H1 (cell line): Measurements from ENCODE around the gene AANAT. TPM values are rescaled to one million over a fixed set of nuclear protein-coding genes. Genes with fewer than 3 reads are reported as not detected.

ENCODE experiments used
- CBX5 ChIP-seq: fragments of 300-800, 300-1000 bp; sonication (generic); IDR thresholded peaks from 2 replicates; pipeline ENCODE4 v1.7.1; 2016; ENCODE audit warnings: antibody characterized with exemption, low read length, low read depth
- EP300 ChIP-seq, 2 experiments: IDR thresholded peaks; 1 replicate in 1 of 2; 2 replicates in 1 of 2; pipeline ENCODE4 v1.6.1; 2011 to 2012; ENCODE audit warnings: low read depth in 2 of 2, low read length in 2 of 2, mild to moderate bottlenecking in 2 of 2, borderline replicate concordance in 1 of 2, inconsistent platforms in 1 of 2, moderate library complexity in 1 of 2
- MAFK ChIP-seq: IDR thresholded peaks from 2 replicates; pipeline ENCODE4 v1.6.1; 2012; ENCODE audit warnings: low read depth, mild to moderate bottlenecking, improper control_type of control experiment, low read length
- SIN3A ChIP-seq, 2 experiments: IDR thresholded peaks in 1 of 2; conservative IDR thresholded peaks in 1 of 2; 2 replicates each; pipeline ENCODE4 v1.6.1; 2011 to 2012; ENCODE audit warnings: low read length in 2 of 2, improper control_type of control experiment in 1 of 2, low read depth in 1 of 2, mild to moderate bottlenecking in 1 of 2
- SP1 ChIP-seq: IDR thresholded peaks from 2 replicates; pipeline ENCODE4 v1.6.1; 2011; ENCODE audit warnings: low read depth, low read length
- SP2 ChIP-seq: IDR thresholded peaks from 2 replicates; pipeline ENCODE4 v1.6.1; 2012; ENCODE audit warnings: mild to moderate bottlenecking, low read length, inconsistent platforms
- YY1 ChIP-seq: IDR thresholded peaks from 2 replicates; pipeline ENCODE4 v1.6.1; 2011; ENCODE audit warnings: low read depth, mild to moderate bottlenecking, low read length
- polyA plus RNA-seq, 7 experiments: library from polyadenylated mRNA; depleted of rRNA in 3 of 7; stranded (reverse) in 5 of 7; unstranded in 2 of 7; fragments of >200 nt in 5 of 7; fragments of 200-250 nt in 2 of 7; gene quantifications; 1 replicate in 5 of 7; 2 replicates in 1 of 7; 4 replicates in 1 of 7; pipeline versions ENCODE4 v1.2.1 to v1.2.3, GENCODE V29; 2011 to 2013; ENCODE audit warnings: missing spikeins in 2 of 7, mixed read lengths in 2 of 7
- total RNA-seq: library from RNA; stranded (reverse); fragmentation: NEBNext Ultra II Directional; extraction: Animal tissue kit (Norgen Biotek cat#: 25700); gene quantifications from 2 replicates; pipeline ENCODE4 v1.2.1, GENCODE V29; 2021

The AANAT gene
- total and polyA plus RNA-seq, 2 of the 8 experiments (the other 6 are each of a cell fraction or from before 2014, with no cell fraction given), result 0.53 TPM; not detected in 1

- TF ChIP-seq SP1, result no peak
- no peak for TF ChIP-seq EP300 (IDR thresholded peaks at IDR 0.05; ENCODE audit: borderline replicate concordance in 1 of 2, low read depth in 2 of 2, low read length in 2 of 2)
- no peak for TF ChIP-seq SIN3A (conservative IDR thresholded peaks at IDR 0.05 in 1 of 2, IDR thresholded peaks at IDR 0.05 in 1 of 2; ENCODE audit: low read depth in 1 of 2, low read length in 2 of 2)
- TF ChIP-seq MAFK, result no peak
- TF ChIP-seq CBX5, result no peak
- no peak for TF ChIP-seq SP2
- TF ChIP-seq YY1, result no peak
Observed at GRCh38 chr17:76421044-76421407, 46.4 kb upstream of the AANAT start (continued).
